K562 (cell line): ENCODE data around the gene RER1. TPM values are rescaled to one million over a fixed set of nuclear protein-coding genes. Genes with fewer than 3 reads are reported as not detected.

Experiments used
- ATAC-seq: fragments of 200-7000 bp; cut with Tn5 transposase; 3 replicates; pipeline ENCODE4 v1.9.1; 2020; ENCODE audit warnings: moderate library complexity
- BruUV-seq: library from RNA; stranded (reverse); fragments of 400-500 nt; replicated peaks from 2 replicates; lab custom pipeline; 2021; lab: Mats Ljungman, UMichigan
- CTCF ChIA-PET: fragments of 300-600 bp; formaldehyde crosslinking; extraction: SDS; loops from one replicate; lab custom pipeline; 2021; ENCODE audit warnings: low intra/inter-chr PET ratio; lab: Yijun Ruan, JAX
- POLR2A ChIA-PET: fragments of 300-600, 350-650 bp; sonication (Branson Sonifier 250); formaldehyde crosslinking; extraction: SDS; loops from one replicate; lab custom pipeline; 2021; ENCODE audit warnings: antibody characterized with exemption, inconsistent platforms; lab: Yijun Ruan, JAX
- DNase-seq, 4 experiments: peaks; one replicate each; pipeline versions ENCODE4 v3.0.0 to v3.0.0-alpha.2; 2011 to 2018; ENCODE audit warnings: low spot score in 3 of 4, mixed read lengths in 3 of 4; ENCODE audit errors: extremely low read depth in 1 of 4
- FAIRE-seq: peaks from 2 replicates; lab custom pipeline; 2011; peaks lifted over from hg19 to GRCh38; lab: Jason Lieb, UNC
- H2AFZ ChIP-seq: 2 replicates; pipeline ENCODE4 v1.6.0; 2011; ENCODE audit warnings: low read depth, low read length, control low read depth, inconsistent platforms
- H3K27ac ChIP-seq: fragments of 200-600 bp; 3 replicates; pipeline ENCODE4 v1.8.0; 2011; ENCODE audit warnings: low read depth, mild to moderate bottlenecking, control low read depth, inconsistent platforms, low read length, moderate library complexity, mixed read lengths; ENCODE audit errors: extremely low read depth
- H3K27me3 ChIP-seq, 2 experiments: fragments of 300-600 bp in 1 of 2; 2 replicates in 1 of 2; 3 replicates in 1 of 2; pipeline versions ENCODE4 v1.6.0 to v1.8.0; 2011; ENCODE audit warnings: inconsistent platforms in 2 of 2, low read length in 2 of 2, mild to moderate bottlenecking in 1 of 2, mixed read lengths in 1 of 2, moderate library complexity in 1 of 2; ENCODE audit not compliant: control insufficient read depth in 2 of 2, insufficient read depth in 2 of 2
- H3K36me3 ChIP-seq: fragments of 300-600 bp; 3 replicates; pipeline ENCODE4 v1.8.0; 2011; ENCODE audit warnings: mild to moderate bottlenecking, low read length, inconsistent platforms; ENCODE audit not compliant: control insufficient read depth, insufficient read depth
- H3K4me1 ChIP-seq, 2 experiments: fragments of 200-600 bp in 1 of 2; replicated peaks in 1 of 2; 2 replicates in 1 of 2; 3 replicates in 1 of 2; pipeline versions ENCODE4 v1.5.1 to v1.8.0; 2011; ENCODE audit warnings: inconsistent platforms in 2 of 2, low read length in 2 of 2, mild to moderate bottlenecking in 1 of 2, mixed read lengths in 1 of 2, moderate library complexity in 1 of 2; ENCODE audit not compliant: control insufficient read depth in 2 of 2, insufficient read depth in 2 of 2
- H3K4me2 ChIP-seq: 2 replicates; pipeline ENCODE4 v1.6.1; 2011; ENCODE audit warnings: low read length, control low read depth, inconsistent platforms, mixed read lengths; ENCODE audit not compliant: insufficient read depth
- H3K4me3 ChIP-seq: fragments of 200-600 bp; sonication (generic), shearing (Covaris generic); 2 replicates; pipeline ENCODE4 v1.5.1; 2016; ENCODE audit warnings: control low read depth, inconsistent platforms
- H3K79me2 ChIP-seq: fragments of 200-600 bp; 3 replicates; pipeline ENCODE4 v1.8.0; 2011; ENCODE audit warnings: low read length, inconsistent platforms; ENCODE audit not compliant: control insufficient read depth, insufficient read depth
- H3K9ac ChIP-seq, 2 experiments: 2 replicates each; pipeline versions ENCODE4 v1.6.0 to v1.6.1; 2011; ENCODE audit warnings: low read depth in 2 of 2, low read length in 2 of 2, control low read depth in 1 of 2, inconsistent platforms in 1 of 2, mild to moderate bottlenecking in 1 of 2, mixed read lengths in 1 of 2; ENCODE audit not compliant: insufficient read depth in 1 of 2
- H3K9me1 ChIP-seq: one replicate; pipeline ENCODE4 v1.6.0; 2011; ENCODE audit warnings: inconsistent platforms, mild to moderate bottlenecking, low read length, moderate library complexity; ENCODE audit not compliant: control insufficient read depth, insufficient read depth
- H3K9me3 ChIP-seq: replicated peaks from 2 replicates; pipeline ENCODE4 v1.5.1; 2011; ENCODE audit warnings: low read depth, low read length, inconsistent platforms; ENCODE audit not compliant: control insufficient read depth, insufficient read depth
- H4K20me1 ChIP-seq: replicated peaks from 2 replicates; pipeline ENCODE4 v1.6.1; 2011; ENCODE audit warnings: low read length, inconsistent platforms, mixed read lengths; ENCODE audit not compliant: control insufficient read depth, insufficient read depth
- EZH2 ChIP-seq: IDR thresholded peaks from 2 replicates; pipeline ENCODE4 v1.6.1; 2012; ENCODE audit warnings: low read depth, mild to moderate bottlenecking, inconsistent platforms, low read length, borderline replicate concordance
- GATAD2B ChIP-seq: fragments of 450-650 bp; IDR thresholded peaks from 2 replicates; pipeline ENCODE4 v1.6.1; 2017; ENCODE audit warnings: mild to moderate bottlenecking, borderline replicate concordance
- HMGN3 ChIP-seq: IDR thresholded peaks from 2 replicates; pipeline ENCODE4 v1.6.1; 2011; ENCODE audit warnings: borderline replicate concordance, low read depth, mild to moderate bottlenecking, mixed read lengths, low read length; ENCODE audit not compliant: insufficient read length; ENCODE audit errors: extremely low read depth
- NR0B1 ChIP-seq: fragments of 450-650 bp; IDR thresholded peaks from one replicate; pipeline ENCODE4 v1.6.1; 2018; ENCODE audit warnings: mild to moderate bottlenecking, moderate library complexity; ENCODE audit not compliant: partially characterized antibody
- WGBS: fragments of 100-300 bp; shearing (Covaris generic); methylation state at CpG from one replicate; pipeline ENCODE4 v1.1.6; 2016; ENCODE audit warnings: low coverage, mixed read lengths; ENCODE audit not compliant: insufficient coverage; ENCODE audit errors: missing lambda C conversion rate; 5-methylcytosine and 5-hydroxymethylcytosine counted together
- in situ Hi-C: fragments of 300-500 bp; cut with MboI; formaldehyde crosslinking; loops from 4 replicates; pipeline ENCODE4 v1.15.0; 2018; ENCODE audit warnings: inconsistent platforms, mixed read lengths
- intact Hi-C: fragments of 100-400 bp; cut with micrococcal nuclease; formaldehyde crosslinking; loops from 2 replicates; pipeline ENCODE4 v1.14.2; 2022
- polyA plus RNA-seq, 8 experiments: library from polyadenylated mRNA; depleted of rRNA in 4 of 8; stranded (reverse) in 5 of 8; unstranded in 3 of 8; fragments of >200 nt; fragmentation: Nextera tagmentation in 2 of 8; fragmentation: Illumina TruSeq in 1 of 8; extraction: Ambion mirVana in 2 of 8; extraction: Trizol in 1 of 8; gene quantifications; 2 replicates each; pipeline versions ENCODE4 v1.2.1 to v1.2.3, GENCODE V29; 2011 to 2014; ENCODE audit warnings: inconsistent platforms in 1 of 8, missing spikeins in 1 of 8
- total RNA-seq, 7 experiments: library from RNA; depleted of rRNA in 6 of 7; stranded (reverse); fragments of >200 nt in 6 of 7; fragmentation: Illumina TruSeq in 2 of 7; extraction: Trizol in 2 of 7; gene quantifications; 2 replicates each; pipeline versions ENCODE4 v1.2.1 to v1.2.3, GENCODE V29; 2011 to 2021; ENCODE audit warnings: low replicate concordance in 1 of 7

The RER1 gene
- total and polyA plus RNA-seq, 9 of the 15 experiments (the other 6 are each of a cell fraction or from before 2014, with no cell fraction given), result 19.6 to 354 (median 183) TPM

- intact Hi-C loops, result no loop called here
- FAIRE-seq, result no peak
- POLR2A ChIA-PET, result interaction anchor here (0.5 to 0.7 kb wide), 4 partner anchors 10 to 1487 kb away, joined by 3 to 4 read pairs (median 3); no protein-coding TSS in a partner anchor
- no peaks in the 10 kb centered on the region for H3K79me2 ChIP-seq
- H3K9me3 ChIP-seq, result no peaks in the 10 kb centered on the region
- no peak for ATAC-seq
- H3K27ac ChIP-seq, result no peak overlapping the region
- 9% methylated on average over 38 of the region's 38 CpGs for WGBS
- no peaks in the 10 kb centered on the region for H3K36me3 ChIP-seq
- in situ Hi-C loops, result no loop called here
- H3K4me3 ChIP-seq, result no peak overlapping the region
- TF ChIP-seq GATAD2B, result no peak
- TF ChIP-seq HMGN3, result peak; percentile 15
- TF ChIP-seq EZH2, result peak; percentile 36; the same call in 1 of the 2 replicates
- TF ChIP-seq NR0B1, result no peak
- H3K4me1 ChIP-seq, result peaks cover 0 to 36% of the 10 kb centered on the region in 2 experiments; a peak in 1 of 5 replicates
- BruUV-seq, result no TSS peak
- no peak overlapping the region for H3K4me2 ChIP-seq
- no peak overlapping the region for H2AFZ ChIP-seq
- DNase-seq, result no peak
- CTCF ChIA-PET, result no interaction called here
- H3K27me3 ChIP-seq, result peaks cover 90 to 100% of the 10 kb centered on the region in 2 experiments
- no peaks in the 10 kb centered on the region for H3K9me1 ChIP-seq
- peaks cover 9% of the 10 kb centered on the region for H4K20me1 ChIP-seq
- peak overlapping the region in 1 of 2 experiments; percentile 7; a peak in 1 of 4 replicates for H3K9ac ChIP-seq
Measured at GRCh38 chr1:2354511-2355372, 36.9 kb upstream of the RER1 start.
